K562 (cell line): ENCODE measurements around the gene SMYD1. TPM values are rescaled to one million over a fixed set of nuclear protein-coding genes. Genes with fewer than 3 reads are reported as not detected.

Source experiments
- MED1 ChIP-seq: sonication (generic); formaldehyde crosslinking; IDR thresholded peaks from 2 replicates; pipeline ENCODE4 v1.8.1; 2023; ENCODE audit warnings: missing genetic modification reagents, borderline replicate concordance
- NR2C2 ChIP-seq, 2 experiments: fragments of 200-800 bp in 1 of 2; sonication (Bioruptor generic) in 1 of 2; sonication (generic) in 1 of 2; formaldehyde crosslinking in 1 of 2; IDR thresholded peaks; 2 replicates each; pipeline versions ENCODE4 v1.6.1 to v1.8.0; 2016 to 2022; ENCODE audit warnings: mild to moderate bottlenecking in 1 of 2, missing compliant biosample characterization in 1 of 2, missing genetic modification characterization in 1 of 2, missing genetic modification reagents in 1 of 2
- RBM15 ChIP-seq: fragments of 200-400 bp; formaldehyde crosslinking; IDR thresholded peaks from 2 replicates; pipeline ENCODE4 v1.6.1; 2018; ENCODE audit warnings: mild to moderate bottlenecking, low read length, moderate library complexity; ENCODE audit not compliant: insufficient read depth
- TAF1 ChIP-seq: IDR thresholded peaks from 2 replicates; pipeline ENCODE4 v1.6.1; 2011; ENCODE audit warnings: mild to moderate bottlenecking, low read length, moderate library complexity; ENCODE audit not compliant: insufficient read depth, control insufficient read depth, severe bottlenecking; ENCODE audit errors: extremely low read depth
- ZHX1 ChIP-seq: fragments of 150-350 bp; conservative IDR thresholded peaks from 2 replicates; pipeline ENCODE4 v1.6.1; 2014; ENCODE audit warnings: low read length
- ZNF584 ChIP-seq: fragments of 200-800 bp; sonication (Bioruptor generic); IDR thresholded peaks from 2 replicates; pipeline ENCODE4 v1.6.1; 2016; ENCODE audit warnings: low read depth, mild to moderate bottlenecking, missing genetic modification characterization, missing compliant biosample characterization
- ZNF609 ChIP-seq: sonication (generic); formaldehyde crosslinking; IDR thresholded peaks from 2 replicates; pipeline ENCODE4 v1.8.1; 2023; ENCODE audit warnings: missing genetic modification reagents, mild to moderate bottlenecking, borderline replicate concordance
- polyA plus RNA-seq, 8 experiments: library from polyadenylated mRNA; depleted of rRNA in 4 of 8; stranded (reverse) in 5 of 8; unstranded in 3 of 8; fragments of >200 nt; fragmentation: Nextera tagmentation in 2 of 8; fragmentation: Illumina TruSeq in 1 of 8; extraction: Ambion mirVana in 2 of 8; extraction: Trizol in 1 of 8; gene quantifications; 2 replicates each; pipeline versions ENCODE4 v1.2.1 to v1.2.3, GENCODE V29; 2011 to 2014; ENCODE audit warnings: inconsistent platforms in 1 of 8, missing spikeins in 1 of 8
- total RNA-seq, 7 experiments: library from RNA; depleted of rRNA in 6 of 7; stranded (reverse); fragments of >200 nt in 6 of 7; fragmentation: Illumina TruSeq in 2 of 7; extraction: Trizol in 2 of 7; gene quantifications; 2 replicates each; pipeline versions ENCODE4 v1.2.1 to v1.2.3, GENCODE V29; 2011 to 2021; ENCODE audit warnings: low replicate concordance in 1 of 7

SMYD1 gene
- total and polyA plus RNA-seq, 9 of the 15 experiments (the other 6 are each of a cell fraction or from before 2014, with no cell fraction given): not detected

GRCh38 chr2:88055371-88056128 lies 12.1 kb upstream of the SMYD1 start, which contains the start of gene KRCC1 (continued):
- no peak for TF ChIP-seq ZHX1
- peak; percentile 90 for TF ChIP-seq TAF1
- no peak for TF ChIP-seq ZNF609 (CRISPR knock-in tag)
- no peak for TF ChIP-seq MED1 (CRISPR knock-in tag)
- TF ChIP-seq NR2C2 (CRISPR knock-in tag; IDR thresholded peaks at IDR 0.05): no peak
- TF ChIP-seq NR2C2 (tag; IDR thresholded peaks at IDR 0.05): peak; percentile 21
- no peak for TF ChIP-seq ZNF584 (CRISPR knock-in tag)
- no peak for TF ChIP-seq RBM15
